Testis (tissue), 3 donors: Measurements from ENCODE around the gene PAXX. TPM values are rescaled to one million over a fixed set of nuclear protein-coding genes. Genes with fewer than 3 reads are reported as not detected.

Source experiments
- DNase-seq: peaks from one replicate; pipeline ENCODE4 v3.0.0-alpha.2; 2019
- H3K27ac ChIP-seq, 2 donors: fragments of 200-600 bp; sonication (generic); one replicate each; pipeline ENCODE4 v1.5.1; 2019
- H3K27me3 ChIP-seq: fragments of 200-600 bp; sonication (generic); one replicate; pipeline ENCODE4 v1.5.1; 2019
- H3K36me3 ChIP-seq: fragments of 200-600 bp; sonication (generic); one replicate; pipeline ENCODE4 v1.5.1; 2017; ENCODE audit warnings: low read depth; ENCODE audit errors: missing control alignments
- H3K4me1 ChIP-seq: fragments of 200-600 bp; sonication (generic); one replicate; pipeline ENCODE4 v1.5.1; 2019
- H3K4me3 ChIP-seq, 2 donors: fragments of 200-600 bp; sonication (generic); one replicate each; pipeline ENCODE4 v1.5.1; 2017 to 2019
- H3K9me3 ChIP-seq: fragments of 200-600 bp; sonication (generic); one replicate; pipeline ENCODE4 v1.5.1; 2017
- POLR2A ChIP-seq: fragments of 450-650 bp; IDR thresholded peaks from one replicate; pipeline ENCODE4 v1.6.1; 2017; ENCODE audit warnings: antibody characterized with exemption, mild to moderate bottlenecking, moderate library complexity
- WGBS, 2 donors: methylation state at CpG; one replicate each; pipeline ENCODE4 v1.1.5; 2018; 5-methylcytosine and 5-hydroxymethylcytosine counted together
- intact Hi-C: fragments of 100-400 bp; cut with DNase I; formaldehyde crosslinking; loops from one replicate; pipeline ENCODE4 v1.15.1; 2023; ENCODE audit warnings: low total_unique reads
- polyA plus RNA-seq: library from polyadenylated mRNA; stranded (reverse); fragments of 350-450 nt; fragmentation: Illumina TruSeq; extraction: RNeasy Lipid Tissue Mini Kit (QIAGEN cat#74804); gene quantifications from one replicate; pipeline ENCODE4 v1.2.3, GENCODE V29; 2014; ENCODE audit warnings: low read depth, low replicate concordance; ENCODE audit not compliant: insufficient read depth
- total RNA-seq, 2 donors: library from RNA; depleted of rRNA; stranded (reverse); fragments of >200 nt; gene quantifications; one replicate each; pipeline ENCODE4 v1.2.3, GENCODE V29; 2016
- TF ChIP-seq, protein P1 (sequence below), 3 experiments: fragments of 450-650 bp in 2 of 3; fragments of 200-600 bp in 1 of 3; sonication (generic) in 1 of 3; IDR thresholded peaks; one replicate each; pipeline ENCODE4 v1.5.1; 2016 to 2019; ENCODE audit warnings: antibody characterized with exemption in 3 of 3, mild to moderate bottlenecking in 2 of 3, moderate library complexity in 1 of 3

PAXX gene
- total and polyA plus RNA-seq, 3 donors from 2014 or later, result 25.9 to 56.6 (median 47.8) TPM

DNA sequence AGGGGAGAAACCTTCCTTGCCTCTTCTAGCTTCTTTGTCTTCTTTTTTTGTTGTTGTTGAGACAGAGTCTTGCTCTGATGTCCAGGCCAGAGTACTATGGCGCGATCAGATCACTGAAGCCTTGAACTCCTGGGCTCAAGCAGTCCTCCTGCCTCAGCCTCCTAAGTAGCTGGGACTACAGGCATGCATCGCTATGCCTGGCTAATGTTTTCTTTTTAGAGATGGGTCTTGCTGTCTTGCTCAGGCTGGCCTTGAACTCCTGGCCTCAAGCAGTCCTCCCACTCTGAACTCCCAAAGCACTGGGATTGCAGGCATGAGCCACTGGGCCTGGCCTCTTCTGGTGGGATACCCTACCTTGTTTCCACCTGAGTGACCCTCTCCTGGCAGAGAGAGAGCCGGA lies 3.4 kb upstream of the PAXX start:
- Histone ChIP-seq H3K27ac (no peak overlapping the region), H3K27me3 (no peaks in the 10 kb centered on the region), H3K9me3 (no peaks in the 10 kb centered on the region), H3K4me1 (peaks cover 26% of the 10 kb centered on the region), H3K36me3 (no peaks in the 10 kb centered on the region), H3K4me3 (no peak overlapping the region)
- intact Hi-C loops, result no loop called here
- no peak for DNase-seq
- WGBS, 2 donors, result 87 to 95% methylated on average over 4 of the region's 4 CpGs
- TF ChIP-seq POLR2A, result no peak
- TF ChIP-seq, protein P1, sequence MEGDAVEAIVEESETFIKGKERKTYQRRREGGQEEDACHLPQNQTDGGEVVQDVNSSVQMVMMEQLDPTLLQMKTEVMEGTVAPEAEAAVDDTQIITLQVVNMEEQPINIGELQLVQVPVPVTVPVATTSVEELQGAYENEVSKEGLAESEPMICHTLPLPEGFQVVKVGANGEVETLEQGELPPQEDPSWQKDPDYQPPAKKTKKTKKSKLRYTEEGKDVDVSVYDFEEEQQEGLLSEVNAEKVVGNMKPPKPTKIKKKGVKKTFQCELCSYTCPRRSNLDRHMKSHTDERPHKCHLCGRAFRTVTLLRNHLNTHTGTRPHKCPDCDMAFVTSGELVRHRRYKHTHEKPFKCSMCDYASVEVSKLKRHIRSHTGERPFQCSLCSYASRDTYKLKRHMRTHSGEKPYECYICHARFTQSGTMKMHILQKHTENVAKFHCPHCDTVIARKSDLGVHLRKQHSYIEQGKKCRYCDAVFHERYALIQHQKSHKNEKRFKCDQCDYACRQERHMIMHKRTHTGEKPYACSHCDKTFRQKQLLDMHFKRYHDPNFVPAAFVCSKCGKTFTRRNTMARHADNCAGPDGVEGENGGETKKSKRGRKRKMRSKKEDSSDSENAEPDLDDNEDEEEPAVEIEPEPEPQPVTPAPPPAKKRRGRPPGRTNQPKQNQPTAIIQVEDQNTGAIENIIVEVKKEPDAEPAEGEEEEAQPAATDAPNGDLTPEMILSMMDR (IDR thresholded peaks at IDR 0.05), result no peak

DNA sequence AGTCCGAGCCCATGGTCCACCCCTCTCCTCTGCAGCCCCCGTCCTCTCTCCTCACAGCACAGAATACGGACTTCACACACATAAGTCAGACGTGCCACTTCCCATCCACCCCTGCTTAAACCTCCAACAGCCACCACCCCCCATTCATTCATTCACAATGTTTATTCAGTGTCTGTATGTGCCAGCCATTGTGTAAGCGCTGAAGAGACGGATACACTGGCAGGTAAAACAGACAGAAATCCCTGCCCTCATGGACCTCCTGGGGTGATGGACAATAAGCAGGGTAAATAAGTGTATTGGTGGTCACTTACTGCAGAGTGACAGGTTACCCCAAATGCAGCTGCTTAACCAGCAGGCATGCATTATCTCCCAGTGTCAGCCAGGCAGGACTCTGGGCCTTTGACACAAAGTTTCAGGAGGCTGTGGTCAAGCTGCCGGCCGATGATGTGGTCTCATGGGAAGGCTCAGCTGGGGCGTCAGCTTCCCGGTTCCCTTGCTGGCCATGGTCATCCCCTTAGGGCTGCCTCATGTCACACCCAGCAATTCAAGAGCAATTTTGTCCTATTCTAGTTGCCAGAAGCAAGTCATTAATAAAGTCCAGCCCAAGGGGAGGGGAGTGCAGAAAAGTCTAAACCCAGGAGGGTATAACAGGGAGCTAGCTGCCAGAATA lies 1.8 kb upstream of the PAXX start:
- Histone ChIP-seq H3K9me3 (no peaks in the 10 kb centered on the region), H3K27me3 (no peaks in the 10 kb centered on the region), H3K36me3 (no peaks in the 10 kb centered on the region), H3K4me3 (no peak overlapping the region), H3K27ac (peak overlapping the region in 1 of 2 donors; percentile 19), H3K4me1 (peaks cover 19% of the 10 kb centered on the region)
- no peak for DNase-seq
- WGBS, 2 donors, result 93 to 97% methylated on average over 10 of the region's 10 CpGs
- intact Hi-C loops, result no loop called here
- TF ChIP-seq, protein P1 (IDR thresholded peaks at IDR 0.05), result no peak
- TF ChIP-seq POLR2A, result no peak

DNA sequence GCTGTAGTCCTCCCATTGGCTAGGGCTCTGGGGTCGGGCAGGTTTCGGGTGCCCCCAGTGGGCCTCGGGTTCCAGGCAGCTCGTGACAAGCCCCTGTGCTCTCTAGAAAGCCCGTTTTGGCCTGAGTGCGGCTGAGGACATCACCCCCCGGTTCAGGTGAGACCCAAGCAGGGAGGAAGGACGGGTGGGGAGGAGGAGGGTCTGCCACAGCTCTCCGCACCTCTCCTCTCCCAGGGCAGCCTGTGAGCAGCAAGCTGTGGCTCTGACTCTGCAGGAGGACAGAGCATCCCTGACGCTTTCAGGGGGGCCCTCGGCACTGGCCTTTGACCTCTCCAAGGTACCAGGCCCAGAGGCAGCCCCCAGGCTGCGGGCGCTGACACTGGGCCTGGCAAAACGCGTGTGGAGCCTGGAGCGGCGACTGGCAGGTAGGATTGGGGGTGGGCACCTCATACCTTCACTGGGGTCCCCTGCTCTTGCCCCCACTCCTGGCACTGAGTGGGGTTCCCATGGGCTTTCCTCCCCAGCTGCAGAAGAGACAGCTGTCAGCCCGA lies 672 bp downstream of the PAXX start:
- Histone ChIP-seq H3K4me3 (peak overlapping the region; percentile 65 to 77), H3K27ac (no peak overlapping the region), H3K4me1 (peaks cover 21% of the 10 kb centered on the region), H3K9me3 (no peaks in the 10 kb centered on the region), H3K36me3 (no peaks in the 10 kb centered on the region), H3K27me3 (no peaks in the 10 kb centered on the region)
- 35 to 56% methylated on average over 1 to 14 of the region's 18 CpGs for WGBS, 2 donors
- intact Hi-C loops, result no loop called here
- no peak for DNase-seq
- TF ChIP-seq, protein P1 (IDR thresholded peaks at IDR 0.05), result no peak
- TF ChIP-seq POLR2A, result no peak

DNA sequence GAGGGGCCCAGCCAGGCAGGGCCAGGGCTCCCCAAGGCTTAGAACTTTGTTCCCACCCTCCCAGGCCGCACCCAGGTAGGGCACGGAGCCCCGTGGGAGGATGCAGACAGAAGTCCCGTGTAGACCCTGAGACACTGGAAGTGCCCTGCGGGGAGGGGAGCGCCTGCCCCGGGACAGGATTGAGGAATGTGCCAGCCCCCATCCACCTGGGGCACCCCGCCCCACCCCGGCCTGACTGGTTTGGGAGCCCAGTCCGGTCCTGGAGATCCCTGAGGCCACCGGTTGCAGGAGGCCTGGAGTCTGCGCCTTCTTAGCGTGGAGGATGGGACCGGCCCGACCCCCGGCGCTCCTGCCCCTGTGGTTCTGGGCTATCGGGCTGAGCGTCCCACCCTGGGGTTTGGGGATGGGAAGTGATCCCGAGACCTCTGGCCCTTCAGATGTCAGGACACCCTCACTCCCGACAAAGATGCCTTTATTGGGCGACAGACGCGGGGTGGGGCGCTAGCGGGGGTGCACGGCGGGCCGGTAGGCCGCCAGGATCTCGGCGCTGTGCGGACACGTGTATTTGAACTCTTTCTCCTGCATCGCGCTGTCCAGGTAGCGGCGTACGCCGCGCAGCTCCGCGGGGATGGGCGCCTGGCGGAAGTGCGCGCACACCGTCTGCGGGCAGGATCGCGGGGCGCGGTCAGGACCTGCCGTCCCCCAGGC lies 2.1 kb downstream of the PAXX start:
- H3K27ac ChIP-seq, result no peak overlapping the region
- H3K36me3 ChIP-seq, result no peaks in the 10 kb centered on the region
- peaks cover 21% of the 10 kb centered on the region for H3K4me1 ChIP-seq
- TF ChIP-seq, protein P1 (IDR thresholded peaks at IDR 0.05), result no peak
- no peak for TF ChIP-seq POLR2A
- intact Hi-C loops, result no loop called here
- H3K4me3 ChIP-seq, result peak overlapping the region; percentile 12 to 44
- WGBS, 2 donors, result 70 to 78% methylated on average over 52 to 54 of the region's 54 CpGs
- H3K27me3 ChIP-seq, result no peaks in the 10 kb centered on the region
- H3K9me3 ChIP-seq, result no peaks in the 10 kb centered on the region
- DNase-seq, result no peak
